Aorta (tissue), 5 donors: Measurements from ENCODE around the gene RNH1. TPM values are rescaled to one million over a fixed set of nuclear protein-coding genes. Genes with fewer than 3 reads are reported as not detected.

ENCODE experiments used
- ATAC-seq: fragments of 200-7000 bp; cut with Tn5 transposase; one replicate; pipeline ENCODE4 v1.9.1; 2022; ENCODE audit warnings: moderate library complexity; ENCODE audit not compliant: low FRiP score
- DNase-seq, 2 donors: peaks; one replicate each; pipeline ENCODE4 v3.0.0-alpha.2; 2020
- H3K27ac ChIP-seq, 2 donors: one replicate each; pipeline ENCODE4 v1.5.1; 2013; ENCODE audit warnings: low read length in 2 of 2, mild to moderate bottlenecking in 2 of 2, moderate library complexity in 2 of 2, control low read depth in 1 of 2, inconsistent platforms in 1 of 2, low read depth in 1 of 2
- H3K27me3 ChIP-seq, 2 donors: one replicate each; pipeline ENCODE4 v1.6.1; 2013; ENCODE audit warnings: control low read depth in 1 of 2, low read length in 1 of 2, mild to moderate bottlenecking in 1 of 2, moderate library complexity in 1 of 2; ENCODE audit not compliant: insufficient read depth in 2 of 2, control insufficient read depth in 1 of 2
- H3K36me3 ChIP-seq, 2 donors: one replicate each; pipeline ENCODE4 v1.6.1; 2013; ENCODE audit warnings: control low read depth in 1 of 2, low read length in 1 of 2, mild to moderate bottlenecking in 1 of 2; ENCODE audit not compliant: insufficient read depth in 2 of 2, control insufficient read depth in 1 of 2
- H3K4me1 ChIP-seq, 2 donors: one replicate each; pipeline ENCODE4 v1.6.1; 2013; ENCODE audit warnings: low read length in 2 of 2, control low read depth in 1 of 2, mild to moderate bottlenecking in 1 of 2, moderate library complexity in 1 of 2; ENCODE audit not compliant: insufficient read depth in 2 of 2, control insufficient read depth in 1 of 2
- H3K4me3 ChIP-seq, 2 donors: one replicate each; pipeline ENCODE4 v1.5.1; 2013; ENCODE audit warnings: low read length in 2 of 2, control low read depth in 1 of 2, mild to moderate bottlenecking in 1 of 2
- H3K9me3 ChIP-seq: one replicate; pipeline ENCODE4 v1.6.1; 2013; ENCODE audit warnings: mild to moderate bottlenecking, low read length; ENCODE audit not compliant: control insufficient read depth
- WGBS, 2 donors: extraction: QIAGEN DNeasy Blood & Tissue Kit; methylation state at CpG; one replicate each; pipeline ENCODE4 v1.1.7; 2013; 5-methylcytosine and 5-hydroxymethylcytosine counted together
- intact Hi-C, 2 donors: fragments of 100-400 bp; cut with DNase I; formaldehyde crosslinking; loops; one replicate each; pipeline versions ENCODE4 v1.14.2 to v1.15.0; 2022
- polyA plus RNA-seq, 2 donors: library from polyadenylated mRNA; stranded (reverse); fragments of 200-250 nt; gene quantifications; one replicate each; pipeline ENCODE4 v1.2.3, GENCODE V29; 2013
- total RNA-seq, 2 donors: library from RNA; stranded (reverse); fragmentation: NEBNext Ultra II Directional; extraction: Animal tissue kit (Norgen Biotek cat#: 25700); gene quantifications; one replicate each; pipeline ENCODE4 v1.2.1, GENCODE V29; 2021
- donor health status: healthy with polysubstance abuse.
- donor health status: Bipolar disorder and iron deficiency.
- donor health status: DM: no; HTN: no; CAD: no.
- donor health status: DM: no; HTN: no; CAD: no.
- donor health status: DM: yes; HTN: yes; CAD: no.

RNH1 gene
- total and polyA plus RNA-seq, 4 donors: 125 to 224 (median 165) TPM

- H3K27ac ChIP-seq: no peak overlapping the region
- DNase-seq (peak in 1 of 2 donors; percentile 48), ATAC-seq (no peak)
- no peaks in the 10 kb centered on the region for H3K27me3 ChIP-seq
- H3K36me3 ChIP-seq: peaks cover 0 to 16% of the 10 kb centered on the region in 2 donors
- intact Hi-C loops: no loop called here
- H3K9me3 ChIP-seq: no peaks in the 10 kb centered on the region
- WGBS, 2 donors: 95% methylated on average over 39 of the region's 39 CpGs
- no peaks in the 10 kb centered on the region for H3K4me1 ChIP-seq
- no peak overlapping the region for H3K4me3 ChIP-seq
Observed at GRCh38 chr11:498297-499181, 8.5 kb downstream of the RNH1 start.

- H3K4me1 ChIP-seq: no peaks in the 10 kb centered on the region
- DNase-seq: peak in 1 of 2 donors; percentile 36
- intact Hi-C loops: no loop called here
- 96% methylated on average over 31 of the region's 31 CpGs for WGBS, 2 donors
- ATAC-seq: no peak
- H3K27ac ChIP-seq: no peak overlapping the region
- H3K27me3 ChIP-seq: no peaks in the 10 kb centered on the region
- H3K36me3 ChIP-seq: peaks cover 0 to 16% of the 10 kb centered on the region in 2 donors
- H3K4me3 ChIP-seq: no peak overlapping the region
- no peaks in the 10 kb centered on the region for H3K9me3 ChIP-seq
Observed at GRCh38 chr11:497565-498296, 9.3 kb downstream of the RNH1 start.

- no peak for ATAC-seq
- intact Hi-C loops: no loop called here
Observed at GRCh38 chr11:496834-497564, 10.0 kb downstream of the RNH1 start.

GRCh38 chr11:495537-495931, 11.5 kb downstream of the RNH1 start:
- no peaks in the 10 kb centered on the region for H3K9me3 ChIP-seq
- ATAC-seq: no peak
- H3K36me3 ChIP-seq: peaks cover 0 to 16% of the 10 kb centered on the region in 2 donors
- WGBS, 2 donors: 60 to 64% methylated on average over 10 of the region's 10 CpGs
- no peaks in the 10 kb centered on the region for H3K27me3 ChIP-seq
- no peak overlapping the region for H3K4me3 ChIP-seq
- no peaks in the 10 kb centered on the region for H3K4me1 ChIP-seq
- DNase-seq: peak in 1 of 2 donors; percentile 22
- H3K27ac ChIP-seq: no peak overlapping the region
- intact Hi-C loops: no loop called here

More at GRCh38 chr11:496834-497564, 10.0 kb downstream of the RNH1 start:
- Histone ChIP-seq H3K27me3 (no peaks in the 10 kb centered on the region), H3K27ac (no peak overlapping the region), H3K9me3 (no peaks in the 10 kb centered on the region), H3K4me3 (no peak overlapping the region), H3K4me1 (no peaks in the 10 kb centered on the region), H3K36me3 (peaks cover 0 to 16% of the 10 kb centered on the region in 2 donors)
- peak in 1 of 2 donors; percentile 37 for DNase-seq
- 93 to 96% methylated on average over 34 of the region's 34 CpGs for WGBS, 2 donors

GRCh38 chr11:494761-495536, 12.1 kb downstream of the RNH1 start:
- H3K36me3 ChIP-seq: peaks cover 0 to 14% of the 10 kb centered on the region in 2 donors
- H3K9me3 ChIP-seq: no peaks in the 10 kb centered on the region
- no peak overlapping the region for H3K27ac ChIP-seq
- no peak overlapping the region for H3K4me3 ChIP-seq
- ATAC-seq (no peak), DNase-seq (peak in 1 of 2 donors; percentile 53)
- no peaks in the 10 kb centered on the region for H3K4me1 ChIP-seq
- 85 to 86% methylated on average over 32 to 37 of the region's 37 CpGs for WGBS, 2 donors
- intact Hi-C loops: no loop called here
- H3K27me3 ChIP-seq: no peaks in the 10 kb centered on the region

GRCh38 chr11:492427-493226, 14.4 kb downstream of the RNH1 start:
- H3K9me3 ChIP-seq: no peaks in the 10 kb centered on the region
- H3K27ac ChIP-seq: no peak overlapping the region
- peaks cover 0 to 2% of the 10 kb centered on the region in 2 donors for H3K36me3 ChIP-seq
- DNase-seq (peak in 1 of 2 donors; percentile 39), ATAC-seq (no peak)
- intact Hi-C loops: no loop called here
- no peaks in the 10 kb centered on the region for H3K4me1 ChIP-seq
- 86 to 88% methylated on average over 32 of the region's 32 CpGs for WGBS, 2 donors
- H3K27me3 ChIP-seq: no peaks in the 10 kb centered on the region
- H3K4me3 ChIP-seq: no peak overlapping the region

- no peaks in the 10 kb centered on the region for H3K36me3 ChIP-seq
- intact Hi-C loops: no loop called here
- H3K4me3 ChIP-seq: no peak overlapping the region
- no peaks in the 10 kb centered on the region for H3K27me3 ChIP-seq
- no peaks in the 10 kb centered on the region for H3K9me3 ChIP-seq
- WGBS, 2 donors: 84 to 85% methylated on average over 7 of the region's 7 CpGs
- H3K27ac ChIP-seq: no peak overlapping the region
- ATAC-seq (no peak), DNase-seq (peak in 1 of 2 donors; percentile 42)
- no peaks in the 10 kb centered on the region for H3K4me1 ChIP-seq
Observed at GRCh38 chr11:491358-491757, 15.7 kb downstream of the RNH1 start.
